A673 (cell line): Measurements from ENCODE around the gene POLR1A. TPM values are rescaled to one million over a fixed set of nuclear protein-coding genes. Genes with fewer than 3 reads are reported as not detected.

Experiments used
- BruUV-seq: library from RNA; stranded (reverse); fragments of 400-500 nt; replicated peaks from 2 replicates; lab custom pipeline; 2021; lab: Mats Ljungman, UMichigan
- CTCF ChIA-PET: fragments of 300-600 bp; sonication (Branson Sonifier 250); formaldehyde crosslinking; loops from one replicate; lab custom pipeline; 2022; ENCODE audit warnings: antibody characterized with exemption; lab: Charles Lee
- POLR2A ChIA-PET: fragments of 300-600 bp; sonication (Branson Sonifier 250); formaldehyde crosslinking; loops from one replicate; lab custom pipeline; 2022; ENCODE audit warnings: antibody characterized with exemption; ENCODE audit not compliant: low non-redundant PET; lab: Charles Lee
- DNase-seq: peaks from one replicate; pipeline ENCODE4 v3.0.0-alpha.2; 2015; ENCODE audit warnings: low spot score
- H3K27ac ChIP-seq: fragments of 200-600 bp; sonication (generic); 2 replicates; pipeline ENCODE4 v1.5.1; 2016; ENCODE audit warnings: mixed run types, low read depth, mild to moderate bottlenecking, mixed read lengths, antibody characterized with exemption, low read length; ENCODE audit not compliant: poor library complexity, severe bottlenecking
- H3K27me3 ChIP-seq: fragments of 200-600 bp; sonication (generic); replicated peaks from 2 replicates; pipeline ENCODE4 v1.6.1; 2017; ENCODE audit warnings: mixed run types, low read depth, mild to moderate bottlenecking, mixed read lengths, antibody characterized with exemption, low read length; ENCODE audit not compliant: insufficient read depth, poor library complexity
- H3K36me3 ChIP-seq: fragments of 200-600 bp; sonication (generic); 2 replicates; pipeline ENCODE4 v1.6.1; 2016; ENCODE audit warnings: mixed run types, mild to moderate bottlenecking, mixed read lengths, antibody characterized with exemption, low read length; ENCODE audit not compliant: insufficient read depth, poor library complexity, severe bottlenecking
- H3K4me1 ChIP-seq: fragments of 200-600 bp; sonication (generic); 2 replicates; pipeline ENCODE4 v1.6.1; 2017; ENCODE audit warnings: mixed run types, mild to moderate bottlenecking, mixed read lengths, antibody characterized with exemption, low read length; ENCODE audit not compliant: insufficient read depth, poor library complexity, severe bottlenecking
- H3K4me3 ChIP-seq: fragments of 200-600 bp; sonication (generic); 2 replicates; pipeline ENCODE4 v1.5.1; 2016; ENCODE audit warnings: low read depth, mixed run types, mild to moderate bottlenecking, mixed read lengths, low read length; ENCODE audit not compliant: poor library complexity, severe bottlenecking
- H3K9me3 ChIP-seq: fragments of 200-600 bp; sonication (generic); 2 replicates; pipeline ENCODE4 v1.6.1; 2016; ENCODE audit warnings: mixed run types, low read depth, mild to moderate bottlenecking, mixed read lengths, antibody characterized with exemption, low read length; ENCODE audit not compliant: poor library complexity, severe bottlenecking
- CTCF ChIP-seq: fragments of 300-800, 200-600 bp; sonication (generic); conservative IDR thresholded peaks from 2 replicates; pipeline ENCODE4 v1.5.1; 2017; ENCODE audit warnings: low read depth, mild to moderate bottlenecking, antibody characterized with exemption, low read length, moderate library complexity, mixed read lengths
- EZH2 ChIP-seq: fragments of 200-600 bp; sonication (generic); IDR thresholded peaks from 2 replicates; pipeline ENCODE4 v1.6.1; 2017; ENCODE audit warnings: borderline replicate concordance, low read depth, mild to moderate bottlenecking, mixed read lengths, antibody characterized with exemption, low read length; ENCODE audit not compliant: poor library complexity, severe bottlenecking
- intact Hi-C: fragments of 100-400 bp; cut with micrococcal nuclease; formaldehyde crosslinking; loops from one replicate; pipeline ENCODE4 v1.10.0; 2022; ENCODE audit not compliant: unreplicated experiment
- total RNA-seq: library from RNA; stranded (reverse); gene quantifications from 2 replicates; pipeline ENCODE4 v1.2.3, GENCODE V29; 2021

Gene POLR1A
- total RNA-seq, 1 experiment from 2014 or later: 81.2 TPM

DNA sequence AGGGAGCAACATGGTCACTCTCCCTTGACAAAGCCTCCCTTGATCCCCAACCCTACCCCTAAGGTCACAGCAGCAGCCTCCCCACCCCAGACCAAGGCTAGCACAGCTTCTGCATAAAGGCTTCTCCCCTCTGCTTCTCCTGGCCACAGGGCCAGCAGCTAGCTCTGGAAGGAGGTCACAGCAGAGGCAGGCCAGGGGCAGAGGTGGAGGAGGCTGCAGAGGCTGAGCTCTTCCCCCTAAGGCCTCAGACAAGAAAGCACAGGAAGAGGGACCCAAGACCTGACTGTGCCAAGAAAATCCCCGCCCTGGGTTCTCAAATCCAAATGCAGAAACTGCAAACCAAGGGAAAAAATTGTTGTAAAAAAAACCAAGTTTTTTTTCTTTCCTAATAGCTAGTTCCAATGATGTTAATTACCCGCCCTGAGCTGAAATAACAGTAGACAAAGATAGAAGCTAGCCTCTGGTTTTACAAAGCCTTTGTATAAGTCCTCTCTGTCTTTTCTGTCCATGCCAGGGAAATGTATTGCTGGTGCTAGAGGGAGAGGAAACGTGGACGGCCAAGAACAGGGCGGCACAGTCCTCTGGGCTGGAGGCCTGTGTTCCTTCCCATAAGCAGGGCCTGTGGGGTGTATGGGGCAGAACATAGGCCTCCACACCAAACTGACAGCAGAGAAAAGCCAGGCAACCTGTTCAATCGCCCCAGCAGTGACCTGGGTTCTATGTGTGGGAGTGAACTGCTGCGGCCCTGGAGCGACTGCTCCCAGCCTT is 79.5 kb downstream of the POLR1A start:
- ChIA-PET POLR2A (no interaction called here), CTCF (no interaction called here)
- BruUV-seq: no TSS peak
- TF ChIP-seq EZH2 (no peak), CTCF (no peak)
- no peak for DNase-seq
- Histone ChIP-seq H3K27me3 (no peaks in the 10 kb centered on the region), H3K36me3 (peaks cover 45% of the 10 kb centered on the region), H3K9me3 (no peaks in the 10 kb centered on the region), H3K4me3 (no peak overlapping the region), H3K4me1 (no peaks in the 10 kb centered on the region), H3K27ac (no peak overlapping the region)
- intact Hi-C loops: no loop called here

DNA sequence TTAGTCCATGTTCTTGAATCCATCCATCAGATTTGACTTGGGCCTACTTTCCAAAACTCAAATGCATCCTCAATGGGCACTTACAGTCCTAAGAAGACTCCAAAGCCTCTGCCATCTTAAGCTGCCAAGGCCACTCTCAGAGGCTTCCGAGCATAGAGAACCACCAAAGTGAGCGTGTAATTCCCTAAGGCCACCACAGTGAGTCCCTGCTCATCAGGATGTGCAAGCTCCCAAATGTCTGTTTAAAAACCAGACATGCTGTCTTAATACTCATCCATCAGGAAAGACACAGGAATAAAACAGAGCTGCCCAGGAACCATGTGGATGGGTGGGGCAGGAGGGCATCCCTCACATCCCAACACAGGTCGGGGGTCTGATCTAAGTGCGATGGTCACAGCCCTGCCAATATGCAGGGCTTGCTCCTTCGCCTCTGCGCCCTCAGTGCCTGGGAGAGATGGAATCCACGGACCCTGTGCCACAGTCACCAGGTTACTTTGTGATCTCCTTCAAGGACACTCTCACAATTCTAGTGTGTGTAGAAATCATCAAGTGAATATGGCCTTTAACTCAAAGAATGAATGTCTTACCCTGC is 80.4 kb downstream of the POLR1A start:
- peak; percentile 22 for DNase-seq
- no peaks in the 10 kb centered on the region for H3K4me1 ChIP-seq
- H3K36me3 ChIP-seq: peaks cover 38% of the 10 kb centered on the region
- POLR2A ChIA-PET: no interaction called here
- no peak overlapping the region for H3K4me3 ChIP-seq
- CTCF ChIA-PET: no interaction called here
- no peak overlapping the region for H3K27ac ChIP-seq
- intact Hi-C loops: no loop called here
- no peaks in the 10 kb centered on the region for H3K27me3 ChIP-seq
- no TSS peak for BruUV-seq
- H3K9me3 ChIP-seq: no peaks in the 10 kb centered on the region
- TF ChIP-seq EZH2 (no peak), CTCF (0 out of 2 replicates have a peak, but pooled peaks have one; percentile 13)

GRCh38 chr2:86023366-86023712 is 82.3 kb downstream of the POLR1A start:
- Histone ChIP-seq H3K4me1 (no peaks in the 10 kb centered on the region), H3K4me3 (no peak overlapping the region), H3K27ac (no peak overlapping the region), H3K27me3 (no peaks in the 10 kb centered on the region), H3K9me3 (no peaks in the 10 kb centered on the region), H3K36me3 (peaks cover 19% of the 10 kb centered on the region)
- no peak for DNase-seq
- no peak for TF ChIP-seq EZH2
- no peak for TF ChIP-seq CTCF
- intact Hi-C loops: loop anchor here (5.0 kb wide), 1 partner anchor 196 kb away; no protein-coding TSS in a partner anchor
- POLR2A ChIA-PET: no interaction called here
- BruUV-seq: no TSS peak
- CTCF ChIA-PET: no interaction called here
